Measurements from ENCODE around the gene EEPD1.

EEPD1 gene

DNA sequence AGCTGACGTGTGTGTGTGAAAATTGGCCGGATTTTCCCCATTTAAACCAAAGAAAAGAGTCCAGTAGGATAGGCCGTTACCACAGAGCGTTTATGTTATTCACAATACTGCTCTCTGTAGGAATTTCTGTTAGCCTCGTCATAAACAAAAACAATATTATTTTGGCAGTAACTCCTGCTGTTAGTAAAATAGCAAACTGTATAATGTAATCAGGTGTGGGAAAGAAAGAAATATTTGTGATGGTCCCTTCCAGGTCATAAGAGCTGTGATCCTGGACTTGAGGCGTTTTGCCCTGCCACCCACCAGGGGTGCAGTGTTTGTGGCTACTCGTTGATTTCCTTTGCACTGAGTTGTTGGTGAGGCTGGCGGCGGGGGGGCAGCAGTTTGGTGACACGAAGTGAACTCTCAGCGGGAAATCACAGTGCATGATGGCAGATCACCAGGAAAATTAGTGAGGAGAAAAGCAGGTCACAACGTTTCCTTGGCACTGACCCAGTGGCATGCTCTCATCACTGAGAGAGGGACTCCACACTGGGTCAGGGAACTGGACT lies 2.8 kb downstream of the EEPD1 start:
- H3K36me3 Mint-ChIP-seq (ENCODE audit: low read depth), result no peaks in the 10 kb centered on the region
- no peaks in the 10 kb centered on the region for H3K9me3 Mint-ChIP-seq
- H3K4me1 Mint-ChIP-seq (ENCODE audit: low read depth), result peaks cover 11% of the 10 kb centered on the region
- H3K4me3 Mint-ChIP-seq, result no peak overlapping the region
- no peak for DNase-seq (ENCODE audit: low spot score)
- H3K27ac Mint-ChIP-seq, result no peak overlapping the region
- H3K27me3 Mint-ChIP-seq (ENCODE audit: low read depth), result no peaks in the 10 kb centered on the region

GRCh38 chr7:36157527-36158320 lies 4.7 kb downstream of the EEPD1 start:
- no peak for DNase-seq (ENCODE audit: low spot score)
- Mint-ChIP-seq H3K4me1 (ENCODE audit: low read depth) (peaks cover 5% of the 10 kb centered on the region), H3K9me3 (no peaks in the 10 kb centered on the region), H3K36me3 (ENCODE audit: low read depth) (no peaks in the 10 kb centered on the region), H3K4me3 (no peak overlapping the region), H3K27me3 (ENCODE audit: low read depth) (no peaks in the 10 kb centered on the region), H3K27ac (no peak overlapping the region)

DNA sequence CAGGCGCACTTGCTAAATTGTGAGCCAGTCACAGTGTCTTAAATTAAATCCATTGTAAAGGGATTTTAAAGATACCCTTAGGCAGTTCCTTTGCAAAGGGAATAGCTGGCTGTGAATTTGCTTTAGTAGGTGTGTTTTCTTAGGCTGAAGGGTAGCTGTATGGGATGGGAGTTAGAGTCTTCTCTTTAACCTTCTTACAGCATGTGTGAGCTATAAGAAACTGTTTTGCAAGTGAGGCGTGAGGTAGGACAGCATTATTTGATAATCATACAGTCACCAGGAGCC lies 5.2 kb downstream of the EEPD1 start:
- no peak for DNase-seq (ENCODE audit: low spot score)
- Mint-ChIP-seq H3K27ac (no peak overlapping the region), H3K27me3 (ENCODE audit: low read depth) (no peaks in the 10 kb centered on the region), H3K36me3 (ENCODE audit: low read depth) (no peaks in the 10 kb centered on the region), H3K9me3 (no peaks in the 10 kb centered on the region), H3K4me3 (no peak overlapping the region), H3K4me1 (ENCODE audit: low read depth) (peaks cover 4% of the 10 kb centered on the region)

GRCh38 chr7:36159618-36160017 lies 6.6 kb downstream of the EEPD1 start:
- Mint-ChIP-seq H3K27me3 (ENCODE audit: low read depth) (peaks cover 2% of the 10 kb centered on the region), H3K27ac (no peak overlapping the region), H3K4me1 (ENCODE audit: low read depth) (no peaks in the 10 kb centered on the region)

GRCh38 chr7:36160313-36160712 lies 7.3 kb downstream of the EEPD1 start:
- no peak overlapping the region for H3K4me3 Mint-ChIP-seq
- no peak for DNase-seq (ENCODE audit: low spot score)
- H3K9me3 Mint-ChIP-seq, result no peaks in the 10 kb centered on the region
- H3K36me3 Mint-ChIP-seq (ENCODE audit: low read depth), result no peaks in the 10 kb centered on the region
- peaks cover 2% of the 10 kb centered on the region for H3K27me3 Mint-ChIP-seq (ENCODE audit: low read depth)
- no peaks in the 10 kb centered on the region for H3K4me1 Mint-ChIP-seq (ENCODE audit: low read depth)
- H3K27ac Mint-ChIP-seq, result no peak overlapping the region

More at GRCh38 chr7:36159618-36160017, 6.6 kb downstream of the EEPD1 start:
- DNase-seq (ENCODE audit: low spot score), result no peak
- Mint-ChIP-seq H3K9me3 (no peaks in the 10 kb centered on the region), H3K4me3 (no peak overlapping the region), H3K36me3 (ENCODE audit: low read depth) (no peaks in the 10 kb centered on the region)

DNA sequence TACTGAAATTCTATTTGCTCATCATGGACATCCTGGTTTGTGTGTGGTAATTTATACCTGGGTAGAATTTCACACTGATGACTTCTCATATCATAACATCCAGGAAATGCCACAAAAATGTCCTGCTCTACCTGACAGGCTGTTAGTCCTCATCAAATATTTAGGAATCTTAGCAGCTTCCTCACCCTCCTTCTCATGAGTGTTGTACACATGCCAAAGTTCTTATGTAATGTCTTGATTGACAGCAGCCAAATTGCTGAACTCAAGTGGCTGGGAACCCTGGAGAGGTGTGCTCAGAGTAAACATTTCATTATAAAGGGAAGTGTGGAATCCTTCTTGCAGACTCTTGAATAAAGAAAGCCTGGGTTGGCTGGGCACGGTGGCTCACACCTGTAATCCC lies 8.9 kb downstream of the EEPD1 start:
- no peak for DNase-seq (ENCODE audit: low spot score)
- Mint-ChIP-seq H3K36me3 (ENCODE audit: low read depth) (no peaks in the 10 kb centered on the region), H3K4me1 (ENCODE audit: low read depth) (no peaks in the 10 kb centered on the region), H3K4me3 (no peak overlapping the region), H3K27me3 (ENCODE audit: low read depth) (peaks cover 3% of the 10 kb centered on the region), H3K9me3 (no peaks in the 10 kb centered on the region), H3K27ac (no peak overlapping the region)

GRCh38 chr7:36165059-36165458 lies 12.0 kb downstream of the EEPD1 start:
- Mint-ChIP-seq H3K9me3 (no peaks in the 10 kb centered on the region), H3K27me3 (ENCODE audit: low read depth) (peaks cover 10% of the 10 kb centered on the region), H3K36me3 (ENCODE audit: low read depth) (no peaks in the 10 kb centered on the region), H3K27ac (no peak overlapping the region), H3K4me3 (no peak overlapping the region), H3K4me1 (ENCODE audit: low read depth) (no peaks in the 10 kb centered on the region)
- DNase-seq (ENCODE audit: low spot score), result no peak

DNA sequence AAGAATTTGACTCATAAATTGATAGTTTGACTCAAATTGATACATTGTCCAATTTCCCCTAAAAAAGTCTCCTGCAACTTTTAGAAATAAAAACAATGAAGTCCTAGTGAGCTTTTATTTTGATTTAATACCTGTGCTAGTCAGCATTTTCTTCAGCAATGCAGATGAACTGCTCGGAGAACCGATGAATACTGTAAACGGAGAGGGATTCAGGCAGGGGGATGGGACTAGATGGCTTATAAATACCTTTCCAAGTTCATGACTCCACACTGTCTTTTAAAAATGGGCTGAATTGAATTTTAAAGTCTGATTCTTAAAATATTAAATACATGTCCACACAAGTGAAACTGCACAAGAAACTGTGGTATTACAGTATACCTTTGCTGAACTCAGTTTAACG lies 12.7 kb downstream of the EEPD1 start:
- H3K27me3 Mint-ChIP-seq (ENCODE audit: low read depth), result peaks cover 10% of the 10 kb centered on the region
- no peak overlapping the region for H3K27ac Mint-ChIP-seq
- H3K36me3 Mint-ChIP-seq (ENCODE audit: low read depth), result no peaks in the 10 kb centered on the region
- H3K9me3 Mint-ChIP-seq, result no peaks in the 10 kb centered on the region
- no peaks in the 10 kb centered on the region for H3K4me1 Mint-ChIP-seq (ENCODE audit: low read depth)
- DNase-seq (ENCODE audit: low spot score), result no peak
- H3K4me3 Mint-ChIP-seq, result no peak overlapping the region

DNA sequence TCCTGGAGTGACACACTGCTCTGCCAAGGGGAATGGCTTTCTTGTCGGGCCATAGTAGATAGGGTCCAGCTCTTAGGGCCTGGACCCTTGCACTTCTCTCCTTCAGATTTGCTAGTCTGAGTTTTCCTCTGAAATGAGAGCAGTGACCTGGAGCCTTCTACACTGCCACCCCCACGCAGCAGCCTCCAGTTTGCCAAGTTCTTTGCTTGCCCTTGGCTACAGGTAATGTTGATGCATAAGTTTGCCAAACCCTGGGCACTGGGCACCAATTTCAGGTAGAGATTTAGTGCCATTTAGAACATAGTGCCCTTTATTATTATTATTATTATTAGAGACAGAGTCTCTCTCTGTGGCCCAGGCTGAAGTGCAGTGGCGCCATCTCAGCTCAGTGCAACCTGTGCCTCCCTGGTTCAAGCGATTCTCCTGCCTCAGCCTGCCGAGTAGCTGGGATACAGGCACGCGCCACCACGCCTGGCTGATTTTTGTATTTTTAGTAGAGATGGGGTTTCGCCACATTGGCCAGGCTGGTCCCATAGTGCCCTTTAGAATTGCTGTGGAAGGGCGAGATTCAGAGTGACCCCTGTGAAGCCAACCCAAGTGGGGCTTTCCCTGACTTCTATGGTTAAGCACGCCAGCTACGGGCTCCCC lies 14.5 kb downstream of the EEPD1 start:
- no peaks in the 10 kb centered on the region for H3K36me3 Mint-ChIP-seq (ENCODE audit: low read depth)
- peaks cover 8% of the 10 kb centered on the region for H3K4me1 Mint-ChIP-seq (ENCODE audit: low read depth)
- H3K4me3 Mint-ChIP-seq, result no peak overlapping the region
- H3K9me3 Mint-ChIP-seq, result no peaks in the 10 kb centered on the region
- H3K27ac Mint-ChIP-seq, result no peak overlapping the region
- no peak for DNase-seq (ENCODE audit: low spot score)
- H3K27me3 Mint-ChIP-seq (ENCODE audit: low read depth), result peaks cover 10% of the 10 kb centered on the region

GRCh38 chr7:36171503-36171902 lies 18.4 kb downstream of the EEPD1 start:
- Mint-ChIP-seq H3K27ac (no peak overlapping the region), H3K4me1 (ENCODE audit: low read depth) (peaks cover 8% of the 10 kb centered on the region), H3K9me3 (no peaks in the 10 kb centered on the region), H3K27me3 (ENCODE audit: low read depth) (peaks cover 8% of the 10 kb centered on the region), H3K4me3 (no peak overlapping the region), H3K36me3 (ENCODE audit: low read depth) (no peaks in the 10 kb centered on the region)
- no peak for DNase-seq (ENCODE audit: low spot score)

GRCh38 chr7:36175886-36176285 lies 22.8 kb downstream of the EEPD1 start:
- DNase-seq (ENCODE audit: low spot score), result no peak
- H3K4me1 Mint-ChIP-seq (ENCODE audit: low read depth), result peaks cover 8% of the 10 kb centered on the region
- H3K27me3 Mint-ChIP-seq (ENCODE audit: low read depth), result no peaks in the 10 kb centered on the region
- H3K27ac Mint-ChIP-seq, result no peak overlapping the region
- H3K9me3 Mint-ChIP-seq, result no peaks in the 10 kb centered on the region
- H3K36me3 Mint-ChIP-seq (ENCODE audit: low read depth), result no peaks in the 10 kb centered on the region
- no peak overlapping the region for H3K4me3 Mint-ChIP-seq

GRCh38 chr7:36176697-36177096 lies 23.6 kb downstream of the EEPD1 start:
- H3K36me3 Mint-ChIP-seq (ENCODE audit: low read depth), result no peaks in the 10 kb centered on the region
- no peak overlapping the region for H3K27ac Mint-ChIP-seq

GRCh38 chr7:36180121-36180520 lies 27.1 kb downstream of the EEPD1 start:
- Mint-ChIP-seq H3K36me3 (ENCODE audit: low read depth) (no peaks in the 10 kb centered on the region), H3K4me3 (no peak overlapping the region), H3K9me3 (no peaks in the 10 kb centered on the region), H3K4me1 (ENCODE audit: low read depth) (no peaks in the 10 kb centered on the region), H3K27ac (no peak overlapping the region), H3K27me3 (ENCODE audit: low read depth) (peaks cover 3% of the 10 kb centered on the region)
- DNase-seq (ENCODE audit: low spot score), result no peak

More at GRCh38 chr7:36176697-36177096, 23.6 kb downstream of the EEPD1 start:
- no peak overlapping the region for H3K4me3 Mint-ChIP-seq
- peaks cover 3% of the 10 kb centered on the region for H3K4me1 Mint-ChIP-seq (ENCODE audit: low read depth)
- peaks cover under 1% of the 10 kb centered on the region for H3K27me3 Mint-ChIP-seq (ENCODE audit: low read depth)
- DNase-seq (ENCODE audit: low spot score), result no peak
- no peaks in the 10 kb centered on the region for H3K9me3 Mint-ChIP-seq

GRCh38 chr7:36181668-36182067 lies 28.6 kb downstream of the EEPD1 start:
- Mint-ChIP-seq H3K4me3 (no peak overlapping the region), H3K27me3 (ENCODE audit: low read depth) (peaks cover 3% of the 10 kb centered on the region), H3K27ac (no peak overlapping the region), H3K9me3 (no peaks in the 10 kb centered on the region), H3K4me1 (ENCODE audit: low read depth) (no peaks in the 10 kb centered on the region), H3K36me3 (ENCODE audit: low read depth) (no peaks in the 10 kb centered on the region)
- no peak for DNase-seq (ENCODE audit: low spot score)
